GM12892 (cell line): ENCODE data around the gene AMOTL1.

Source experiments
- POLR2A ChIP-seq: IDR thresholded peaks from 2 replicates; pipeline ENCODE4 v1.6.1; 2011; ENCODE audit warnings: low read depth, low read length, control low read depth
- POLR2AphosphoS5 ChIP-seq: IDR thresholded peaks from 2 replicates; pipeline ENCODE4 v1.6.1; 2011; ENCODE audit warnings: low read depth, low read length, control low read depth
- TAF1 ChIP-seq: IDR thresholded peaks from 2 replicates; pipeline ENCODE4 v1.6.1; 2011; ENCODE audit warnings: low read depth, mild to moderate bottlenecking, control low read depth, low read length, borderline replicate concordance

- TF ChIP-seq POLR2A (no peak), POLR2AphosphoS5 (no peak), TAF1 (no peak)
Measured at GRCh38 chr11:94895971-94896370, 127.8 kb downstream of the AMOTL1 start.
